Skin of body (tissue), 2 donors: ENCODE data around the gene AASS. TPM values are rescaled to one million over a fixed set of nuclear protein-coding genes. Genes with fewer than 3 reads are reported as not detected.

Source experiments
- DNase-seq: peaks from one replicate; lab custom pipeline; 2025; lab: John Stamatoyannopoulos, UW
- total RNA-seq: library from RNA; depleted of rRNA; stranded (reverse); fragments of >200 nt; gene quantifications from one replicate; pipeline ENCODE4 v1.2.3, GENCODE V29; 2014

AASS gene
- total RNA-seq, 1 donor from 2014 or later, result 33.1 TPM

GRCh38 chr7:122123746-122124145 lies 20.3 kb downstream of the AASS start:
- DNase-seq, result no peak

- DNase-seq, result no peak
Measured at GRCh38 chr7:122118757-122119156, 25.3 kb downstream of the AASS start.

GRCh38 chr7:122103064-122103463 lies 41.0 kb downstream of the AASS start:
- DNase-seq, result no peak

GRCh38 chr7:122100021-122100420 lies 44.0 kb downstream of the AASS start:
- DNase-seq, result no peak

GRCh38 chr7:122095642-122096041 lies 48.4 kb downstream of the AASS start:
- DNase-seq, result no peak

- no peak for DNase-seq
Measured at GRCh38 chr7:122094549-122094948, 49.5 kb downstream of the AASS start.

- no peak for DNase-seq
Measured at GRCh38 chr7:122092964-122093797, 50.9 kb downstream of the AASS start.

- no peak for DNase-seq
Measured at GRCh38 chr7:122082670-122083069, 61.4 kb downstream of the AASS start.

- no peak for DNase-seq
Measured at GRCh38 chr7:122082160-122082559, 61.9 kb downstream of the AASS start.

GRCh38 chr7:122073635-122074034 lies 70.4 kb downstream of the AASS start:
- DNase-seq, result no peak

GRCh38 chr7:122072924-122073599 lies 71.0 kb downstream of the AASS start:
- no peak for DNase-seq

- DNase-seq, result no peak
Measured at GRCh38 chr7:122072272-122072671, 71.8 kb downstream of the AASS start.

- no peak for DNase-seq
Measured at GRCh38 chr7:122070834-122071233, 73.2 kb downstream of the AASS start.

GRCh38 chr7:122070062-122070461 lies 74.0 kb downstream of the AASS start:
- DNase-seq, result no peak

- DNase-seq, result no peak
Measured at GRCh38 chr7:122068999-122069398, 75.0 kb downstream of the AASS start.

GRCh38 chr7:122068046-122068445 lies 76.0 kb downstream of the AASS start:
- no peak for DNase-seq

GRCh38 chr7:122067077-122067476 lies 77.0 kb downstream of the AASS start:
- no peak for DNase-seq

- DNase-seq, result no peak
Measured at GRCh38 chr7:122064971-122065370, 79.1 kb downstream of the AASS start.

- no peak for DNase-seq
Measured at GRCh38 chr7:122063146-122063545, 80.9 kb downstream of the AASS start.

GRCh38 chr7:122059542-122059941 lies 84.5 kb downstream of the AASS start:
- no peak for DNase-seq

GRCh38 chr7:122056977-122057376 lies 87.1 kb downstream of the AASS start:
- no peak for DNase-seq

- no peak for DNase-seq
Measured at GRCh38 chr7:122055073-122055472, 89.0 kb downstream of the AASS start.

GRCh38 chr7:122054393-122054792 lies 89.7 kb downstream of the AASS start:
- DNase-seq, result no peak
